ENCODE measurements around the gene MSL3. TPM values are rescaled to one million over a fixed set of nuclear protein-coding genes. Genes with fewer than 3 reads are reported as not detected.

The MSL3 gene
- total and polyA plus RNA-seq, 2 donors (not counting 3 experiments of a cell fraction or from before 2014, with no cell fraction given) = 54.2 to 58.7 TPM

- H3K4me1 ChIP-seq (ENCODE audit: control insufficient read depth, extremely low read depth, insufficient read depth, low read length) = no peaks in the 10 kb centered on the region
- H3K27ac ChIP-seq (ENCODE audit: insufficient read depth, low read depth, low read length) = no peak overlapping the region
- no peak overlapping the region for H3K9ac ChIP-seq (replicated peaks; ENCODE audit: extremely low read depth, insufficient read depth, low read length)
- BruUV-seq (replicated peaks) = no TSS peak
- H3K4me2 ChIP-seq (ENCODE audit: insufficient read depth, low read length) = no peak overlapping the region
- DNase-seq (ENCODE audit: low read depth, low spot score) (no peak), FAIRE-seq (no peak)
- H3K79me2 ChIP-seq (ENCODE audit: control insufficient read depth, insufficient read depth, low read length) = no peaks in the 10 kb centered on the region
- no peak overlapping the region for H3K4me3 ChIP-seq (replicated peaks in 1 of 3; ENCODE audit: insufficient read depth in 1 of 3, low read depth in 1 of 3, low read length in 3 of 3)
- H3K36me3 ChIP-seq (ENCODE audit: control insufficient read depth in 2 of 2, extremely low read depth in 1 of 2, insufficient read depth in 2 of 2, low read length in 2 of 2) = no peaks in the 10 kb centered on the region
- H3K9me1 ChIP-seq (replicated peaks; ENCODE audit: control insufficient read depth, extremely low read depth, insufficient read depth, low read length) = no peaks in the 10 kb centered on the region
- POLR2A ChIA-PET = no interaction called here
- intact Hi-C loops (cut with micrococcal nuclease) (no loop called here), dilution Hi-C loops (cut with MboI; ENCODE audit: extremely low pct_ligation_motif_present, low sequenced_read_pairs) (no loop called here)
- CTCF ChIA-PET = no interaction called here
- no peaks in the 10 kb centered on the region for H3K9me3 ChIP-seq (replicated peaks; ENCODE audit: control insufficient read depth, insufficient read depth, low read length)
- no peak for TF ChIP-seq POLR2AphosphoS5 (IDR thresholded peaks at IDR 0.05; ENCODE audit: insufficient read depth, low read depth, low read length)
- no peak for TF ChIP-seq MAX (IDR thresholded peaks at IDR 0.05; ENCODE audit: insufficient read depth, insufficient read length)
- no peak for TF ChIP-seq FOS (IDR thresholded peaks at IDR 0.05; ENCODE audit: borderline replicate concordance, insufficient read depth, low read length)
- TF ChIP-seq CTCF (IDR thresholded peaks at IDR 0.05; ENCODE audit: extremely low read depth in 1 of 2, insufficient read depth in 1 of 2, low read depth in 1 of 2, low read length in 2 of 2) = no peak
- TF ChIP-seq JUN (IDR thresholded peaks at IDR 0.05; ENCODE audit: borderline replicate concordance, insufficient read depth, insufficient read length, low read depth) = no peak
- TF ChIP-seq MYC (IDR thresholded peaks at IDR 0.05; ENCODE audit: low read depth, low read length) = no peak
- TF ChIP-seq POLR2A (IDR thresholded peaks at IDR 0.05; ENCODE audit: low read depth, low read length) = no peak
- no peak for TF ChIP-seq EZH2 (IDR thresholded peaks at IDR 0.05; ENCODE audit: borderline replicate concordance, low read depth, low read length, severe bottlenecking)
- no peak for TF ChIP-seq GATA2 (IDR thresholded peaks at IDR 0.05; ENCODE audit: insufficient read depth, insufficient read length, low read depth, low read length)
- H2AFZ ChIP-seq (ENCODE audit: low read depth, low read length) = no peak overlapping the region
- no peaks in the 10 kb centered on the region for H3K27me3 ChIP-seq (ENCODE audit: control insufficient read depth in 2 of 2, insufficient read depth in 2 of 2, low read length in 2 of 2)
- H4K20me1 ChIP-seq (replicated peaks; ENCODE audit: control insufficient read depth, extremely low read depth, insufficient read depth, low read length) = no peaks in the 10 kb centered on the region
Observed at GRCh38 chrX:11728556-11728955, 29.5 kb upstream of the MSL3 start.

Data from endothelial cell of umbilical vein (primary cell).